K562 (cell line): ENCODE results near the gene DPP8. TPM values are rescaled to one million over a fixed set of nuclear protein-coding genes. Genes with fewer than 3 reads are reported as not detected.

Experiments
- ARID2 ChIP-seq: fragments of 450-650 bp; IDR thresholded peaks from 2 replicates; pipeline ENCODE4 v1.6.1; 2017; ENCODE audit warnings: antibody characterized with exemption, mild to moderate bottlenecking
- CREM ChIP-seq: IDR thresholded peaks from 2 replicates; pipeline ENCODE4 v1.6.1; 2014; ENCODE audit warnings: antibody characterized with exemption, low read depth
- LEF1 ChIP-seq: fragments of 450-650 bp; IDR thresholded peaks from 2 replicates; pipeline ENCODE4 v1.6.1; 2016; ENCODE audit warnings: mild to moderate bottlenecking
- SPI1 ChIP-seq: IDR thresholded peaks from 2 replicates; pipeline ENCODE4 v1.6.1; 2011; ENCODE audit warnings: low read depth, low read length, control low read depth, borderline replicate concordance
- ZNF143 ChIP-seq: sonication (generic); formaldehyde crosslinking; IDR thresholded peaks from 2 replicates; pipeline ENCODE4 v1.9.0; 2022; ENCODE audit warnings: mild to moderate bottlenecking, missing genetic modification reagents
- polyA plus RNA-seq, 8 experiments: library from polyadenylated mRNA; depleted of rRNA in 4 of 8; stranded (reverse) in 5 of 8; unstranded in 3 of 8; fragments of >200 nt; fragmentation: Nextera tagmentation in 2 of 8; fragmentation: Illumina TruSeq in 1 of 8; extraction: Ambion mirVana in 2 of 8; extraction: Trizol in 1 of 8; gene quantifications; 2 replicates each; pipeline versions ENCODE4 v1.2.1 to v1.2.3, GENCODE V29; 2011 to 2014; ENCODE audit warnings: inconsistent platforms in 1 of 8, missing spikeins in 1 of 8
- total RNA-seq, 7 experiments: library from RNA; depleted of rRNA in 6 of 7; stranded (reverse); fragments of >200 nt in 6 of 7; fragmentation: Illumina TruSeq in 2 of 7; extraction: Trizol in 2 of 7; gene quantifications; 2 replicates each; pipeline versions ENCODE4 v1.2.1 to v1.2.3, GENCODE V29; 2011 to 2021; ENCODE audit warnings: low replicate concordance in 1 of 7
- TF ChIP-seq, protein P1 (sequence below), 2 experiments: fragments of 450-650 bp; formaldehyde crosslinking in 1 of 2; IDR thresholded peaks; 2 replicates each; pipeline versions ENCODE4 v1.4.0 to v1.6.1; 2014 to 2020; ENCODE audit warnings: mild to moderate bottlenecking in 2 of 2, borderline replicate concordance in 1 of 2, low read depth in 1 of 2
- TF ChIP-seq, protein P2 (sequence below): sonication (generic); formaldehyde crosslinking; IDR thresholded peaks from 2 replicates; pipeline ENCODE4 v1.8.1; 2023; ENCODE audit warnings: mild to moderate bottlenecking, missing genetic modification reagents

Gene DPP8
- total and polyA plus RNA-seq, 9 of the 15 experiments (the other 6 are each of a cell fraction or from before 2014, with no cell fraction given) = 5.5 to 36.7 (median 20.7) TPM

- TF ChIP-seq, protein P1, sequence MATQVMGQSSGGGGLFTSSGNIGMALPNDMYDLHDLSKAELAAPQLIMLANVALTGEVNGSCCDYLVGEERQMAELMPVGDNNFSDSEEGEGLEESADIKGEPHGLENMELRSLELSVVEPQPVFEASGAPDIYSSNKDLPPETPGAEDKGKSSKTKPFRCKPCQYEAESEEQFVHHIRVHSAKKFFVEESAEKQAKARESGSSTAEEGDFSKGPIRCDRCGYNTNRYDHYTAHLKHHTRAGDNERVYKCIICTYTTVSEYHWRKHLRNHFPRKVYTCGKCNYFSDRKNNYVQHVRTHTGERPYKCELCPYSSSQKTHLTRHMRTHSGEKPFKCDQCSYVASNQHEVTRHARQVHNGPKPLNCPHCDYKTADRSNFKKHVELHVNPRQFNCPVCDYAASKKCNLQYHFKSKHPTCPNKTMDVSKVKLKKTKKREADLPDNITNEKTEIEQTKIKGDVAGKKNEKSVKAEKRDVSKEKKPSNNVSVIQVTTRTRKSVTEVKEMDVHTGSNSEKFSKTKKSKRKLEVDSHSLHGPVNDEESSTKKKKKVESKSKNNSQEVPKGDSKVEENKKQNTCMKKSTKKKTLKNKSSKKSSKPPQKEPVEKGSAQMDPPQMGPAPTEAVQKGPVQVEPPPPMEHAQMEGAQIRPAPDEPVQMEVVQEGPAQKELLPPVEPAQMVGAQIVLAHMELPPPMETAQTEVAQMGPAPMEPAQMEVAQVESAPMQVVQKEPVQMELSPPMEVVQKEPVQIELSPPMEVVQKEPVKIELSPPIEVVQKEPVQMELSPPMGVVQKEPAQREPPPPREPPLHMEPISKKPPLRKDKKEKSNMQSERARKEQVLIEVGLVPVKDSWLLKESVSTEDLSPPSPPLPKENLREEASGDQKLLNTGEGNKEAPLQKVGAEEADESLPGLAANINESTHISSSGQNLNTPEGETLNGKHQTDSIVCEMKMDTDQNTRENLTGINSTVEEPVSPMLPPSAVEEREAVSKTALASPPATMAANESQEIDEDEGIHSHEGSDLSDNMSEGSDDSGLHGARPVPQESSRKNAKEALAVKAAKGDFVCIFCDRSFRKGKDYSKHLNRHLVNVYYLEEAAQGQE (IDR thresholded peaks at IDR 0.05; ENCODE audit: borderline replicate concordance) = peak; percentile 56
- TF ChIP-seq, protein P1 (CRISPR knock-in tag; IDR thresholded peaks at IDR 0.05; ENCODE audit: low read depth) = no peak
- TF ChIP-seq LEF1 = no peak
- TF ChIP-seq, protein P2, sequence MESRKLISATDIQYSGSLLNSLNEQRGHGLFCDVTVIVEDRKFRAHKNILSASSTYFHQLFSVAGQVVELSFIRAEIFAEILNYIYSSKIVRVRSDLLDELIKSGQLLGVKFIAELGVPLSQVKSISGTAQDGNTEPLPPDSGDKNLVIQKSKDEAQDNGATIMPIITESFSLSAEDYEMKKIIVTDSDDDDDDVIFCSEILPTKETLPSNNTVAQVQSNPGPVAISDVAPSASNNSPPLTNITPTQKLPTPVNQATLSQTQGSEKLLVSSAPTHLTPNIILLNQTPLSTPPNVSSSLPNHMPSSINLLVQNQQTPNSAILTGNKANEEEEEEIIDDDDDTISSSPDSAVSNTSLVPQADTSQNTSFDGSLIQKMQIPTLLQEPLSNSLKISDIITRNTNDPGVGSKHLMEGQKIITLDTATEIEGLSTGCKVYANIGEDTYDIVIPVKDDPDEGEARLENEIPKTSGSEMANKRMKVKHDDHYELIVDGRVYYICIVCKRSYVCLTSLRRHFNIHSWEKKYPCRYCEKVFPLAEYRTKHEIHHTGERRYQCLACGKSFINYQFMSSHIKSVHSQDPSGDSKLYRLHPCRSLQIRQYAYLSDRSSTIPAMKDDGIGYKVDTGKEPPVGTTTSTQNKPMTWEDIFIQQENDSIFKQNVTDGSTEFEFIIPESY (CRISPR knock-in tag) = no peak
- peak; percentile 54; the same call in 1 of the 2 replicates for TF ChIP-seq SPI1
- 0 out of 2 replicates have a peak, but pooled peaks have one; percentile 20 for TF ChIP-seq CREM
- TF ChIP-seq ARID2 = peak; percentile 54; the same call in 1 of the 2 replicates
- TF ChIP-seq ZNF143 (CRISPR knock-in tag) = 0 out of 2 replicates have a peak, but pooled peaks have one; percentile 16
Observed at GRCh38 chr15:65400760-65401610, 116.5 kb downstream of the DPP8 start (continued).
